H1 (cell line): ENCODE data around the gene IKZF1. TPM values are rescaled to one million over a fixed set of nuclear protein-coding genes. Genes with fewer than 3 reads are reported as not detected.

Experiments
- CTCF ChIA-PET: fragments of 300-600 bp; sonication (Branson Sonifier 250); formaldehyde crosslinking; loops from one replicate; lab custom pipeline; 2021; ENCODE audit not compliant: partially characterized antibody; lab: Charles Lee
- POLR2A ChIA-PET: fragments of 300-600 bp; sonication (Branson Sonifier 250); formaldehyde crosslinking; loops from one replicate; lab custom pipeline; 2021; ENCODE audit warnings: inconsistent platforms; ENCODE audit not compliant: partially characterized antibody; lab: Charles Lee
- DNase-seq, 2 experiments: peaks; one replicate each; pipeline versions ENCODE4 v3.0.0 to v3.0.0-alpha.2; 2010 to 2022; ENCODE audit warnings: low spot score in 2 of 2, low read depth in 1 of 2, mixed read lengths in 1 of 2
- FAIRE-seq: peaks from 2 replicates; lab custom pipeline; 2011; peaks lifted over from hg19 to GRCh38; lab: Jason Lieb, UNC
- H2AFZ ChIP-seq: 2 replicates; pipeline ENCODE4 v1.8.1; 2012; ENCODE audit warnings: low read length, inconsistent platforms
- H2AK5ac ChIP-seq: 2 replicates; pipeline ENCODE4 v1.6.1; 2013; ENCODE audit warnings: low read depth, low read length
- H2BK120ac ChIP-seq: replicated peaks from 2 replicates; pipeline ENCODE3; 2013; ENCODE audit warnings: low read depth, low read length, inconsistent platforms
- H2BK12ac ChIP-seq: 2 replicates; pipeline ENCODE4 v1.6.1; 2013; ENCODE audit warnings: low read depth, low read length
- H2BK15ac ChIP-seq: 2 replicates; pipeline ENCODE4 v1.6.1; 2013; ENCODE audit warnings: low read length
- H2BK20ac ChIP-seq: 2 replicates; pipeline ENCODE4 v1.6.1; 2013; ENCODE audit warnings: low read length
- H2BK5ac ChIP-seq: 2 replicates; pipeline ENCODE4 v1.6.1; 2013; ENCODE audit warnings: low read depth, low read length
- H3K14ac ChIP-seq: 2 replicates; pipeline ENCODE4 v1.6.1; 2013; ENCODE audit warnings: inconsistent platforms; ENCODE audit not compliant: insufficient read length
- H3K18ac ChIP-seq: 2 replicates; pipeline ENCODE4 v1.6.1; 2013; ENCODE audit warnings: low read length; ENCODE audit errors: extremely low read depth
- H3K23ac ChIP-seq: 2 replicates; pipeline ENCODE4 v1.6.1; 2013; ENCODE audit warnings: inconsistent platforms; ENCODE audit not compliant: insufficient read length
- H3K23me2 ChIP-seq: 2 replicates; pipeline ENCODE4 v1.6.1; 2013; ENCODE audit warnings: low read depth, low read length
- H3K27ac ChIP-seq: 2 replicates; pipeline ENCODE4 v1.6.1; 2011; ENCODE audit warnings: low read depth, low read length, inconsistent platforms
- H3K27me3 ChIP-seq, 4 experiments: replicated peaks in 1 of 4; 1 replicate in 1 of 4; 2 replicates in 3 of 4; pipeline versions ENCODE4 v1.6.1 to v1.8.1; 2011 to 2013; ENCODE audit warnings: low read length in 3 of 4, mild to moderate bottlenecking in 3 of 4, inconsistent platforms in 2 of 4, mixed read lengths in 2 of 4, moderate library complexity in 1 of 4; ENCODE audit not compliant: control insufficient read depth in 3 of 4, insufficient read depth in 3 of 4; ENCODE audit errors: extremely low read depth in 1 of 4
- H3K36me3 ChIP-seq, 4 experiments: 2 replicates each; pipeline versions ENCODE4 v1.6.1 to v1.8.1; 2011 to 2013; ENCODE audit warnings: mild to moderate bottlenecking in 4 of 4, low read length in 3 of 4, moderate library complexity in 2 of 4, control low read depth in 1 of 4, inconsistent platforms in 1 of 4; ENCODE audit not compliant: insufficient read depth in 4 of 4, control insufficient read depth in 2 of 4
- H3K4ac ChIP-seq: replicated peaks from 2 replicates; pipeline ENCODE3; 2013; ENCODE audit warnings: low read length, low read depth, mixed read lengths, inconsistent platforms; ENCODE audit not compliant: insufficient read length
- H3K4me1 ChIP-seq, 4 experiments: replicated peaks in 1 of 4; 1 replicate in 1 of 4; 2 replicates in 3 of 4; pipeline versions ENCODE4 v1.6.1 to v1.8.1; 2011 to 2013; ENCODE audit warnings: low read length in 3 of 4, inconsistent platforms in 2 of 4, mixed read lengths in 1 of 4; ENCODE audit not compliant: insufficient read depth in 4 of 4, control insufficient read depth in 3 of 4
- H3K4me2 ChIP-seq, 2 experiments: 2 replicates each; pipeline versions ENCODE4 v1.6.1 to v1.8.1; 2011 to 2013; ENCODE audit warnings: low read depth in 2 of 2, low read length in 2 of 2, control low read depth in 1 of 2, inconsistent platforms in 1 of 2, mild to moderate bottlenecking in 1 of 2; ENCODE audit not compliant: insufficient read depth in 1 of 2
- H3K4me3 ChIP-seq, 4 experiments: fragments of 200-600, 300-600 bp in 1 of 4; sonication (generic), shearing (Covaris generic), sonication (Bioruptor Twin) in 1 of 4; 2 replicates each; pipeline versions ENCODE4 v1.5.1 to v1.8.1; 2011 to 2016; ENCODE audit warnings: low read length in 4 of 4, low read depth in 3 of 4, control low read depth in 2 of 4, inconsistent platforms in 2 of 4, mild to moderate bottlenecking in 2 of 4, mixed read lengths in 1 of 4, moderate library complexity in 1 of 4; ENCODE audit not compliant: insufficient read depth in 2 of 4; ENCODE audit errors: extremely low read depth in 1 of 4
- H3K56ac ChIP-seq: replicated peaks from 2 replicates; pipeline ENCODE3; 2013; ENCODE audit warnings: low read depth, mild to moderate bottlenecking, mixed read lengths, low read length, inconsistent platforms; ENCODE audit not compliant: insufficient read length
- H3K79me1 ChIP-seq: 2 replicates; pipeline ENCODE4 v1.6.1; 2013; ENCODE audit warnings: low read depth, low read length, control low read depth
- H3K79me2 ChIP-seq, 2 experiments: 2 replicates each; pipeline versions ENCODE4 v1.6.1 to v1.8.1; 2012 to 2013; ENCODE audit warnings: low read length in 2 of 2, mild to moderate bottlenecking in 2 of 2, inconsistent platforms in 1 of 2; ENCODE audit not compliant: insufficient read depth in 2 of 2, control insufficient read depth in 1 of 2
- H3K9ac ChIP-seq, 4 experiments: replicated peaks in 1 of 4; 1 replicate in 1 of 4; 2 replicates in 3 of 4; pipeline versions ENCODE4 v1.6.1 to v1.8.1; 2011 to 2013; ENCODE audit warnings: low read depth in 3 of 4, low read length in 3 of 4, control low read depth in 2 of 4, mild to moderate bottlenecking in 2 of 4, moderate library complexity in 2 of 4, inconsistent platforms in 1 of 4; ENCODE audit errors: extremely low read depth in 1 of 4
- H3K9me3 ChIP-seq, 2 experiments: 2 replicates each; pipeline versions ENCODE4 v1.6.1 to v1.8.1; 2012 to 2013; ENCODE audit warnings: mild to moderate bottlenecking in 2 of 2, moderate library complexity in 2 of 2, control low read depth in 1 of 2, inconsistent platforms in 1 of 2, low read depth in 1 of 2, low read length in 1 of 2, mixed read lengths in 1 of 2; ENCODE audit not compliant: insufficient read depth in 2 of 2
- H4K20me1 ChIP-seq, 2 experiments: replicated peaks in 1 of 2; 2 replicates each; pipeline versions ENCODE3 to v1.8.1; 2011 to 2013; ENCODE audit warnings: inconsistent platforms in 2 of 2, low read length in 2 of 2, mild to moderate bottlenecking in 1 of 2; ENCODE audit not compliant: insufficient read depth in 2 of 2, control insufficient read depth in 1 of 2
- H4K5ac ChIP-seq: 2 replicates; pipeline ENCODE4 v1.6.1; 2013; ENCODE audit warnings: low read length, low read depth, mixed read lengths, inconsistent platforms; ENCODE audit not compliant: insufficient read length
- H4K8ac ChIP-seq: 2 replicates; pipeline ENCODE4 v1.8.0; 2013; ENCODE audit warnings: mild to moderate bottlenecking, moderate library complexity, low read length, inconsistent platforms; ENCODE audit not compliant: insufficient read depth; ENCODE audit errors: extremely low read depth
- H4K91ac ChIP-seq: replicated peaks from 2 replicates; pipeline ENCODE3; 2013; ENCODE audit warnings: low read length, mixed read lengths, inconsistent platforms; ENCODE audit not compliant: insufficient read length
- CHD1 ChIP-seq: IDR thresholded peaks from 2 replicates; pipeline ENCODE4 v1.6.1; 2012; ENCODE audit warnings: low read depth, low read length, improper control_type of control experiment
- CTCF ChIP-seq, 3 experiments: IDR thresholded peaks; 1 replicate in 2 of 3; 2 replicates in 1 of 3; pipeline versions ENCODE4 v1.5.1 to v1.6.1; 2011; ENCODE audit warnings: low read length in 3 of 3, mild to moderate bottlenecking in 3 of 3, inconsistent platforms in 2 of 3, low read depth in 1 of 3, moderate library complexity in 1 of 3; ENCODE audit not compliant: insufficient read depth in 1 of 3; ENCODE audit errors: control extremely low read depth in 1 of 3
- KDM1A ChIP-seq: fragments of 200-600, 300-600 bp; sonication (generic); IDR thresholded peaks from 2 replicates; pipeline ENCODE4 v1.7.1; 2016; ENCODE audit warnings: mild to moderate bottlenecking, low read length, borderline replicate concordance
- KDM5A ChIP-seq: fragments of 200-600 bp; IDR thresholded peaks from 2 replicates; pipeline ENCODE4 v1.7.1; 2012; ENCODE audit warnings: mild to moderate bottlenecking, low read length, inconsistent platforms, mixed read lengths
- PHF8 ChIP-seq: fragments of 200-600 bp; sonication (generic); conservative IDR thresholded peaks from 2 replicates; pipeline ENCODE4 v1.7.1; 2012; ENCODE audit warnings: low read depth, mild to moderate bottlenecking, inconsistent platforms, low read length, moderate library complexity
- POLR2AphosphoS5 ChIP-seq: IDR thresholded peaks from 2 replicates; pipeline ENCODE4 v1.6.1; 2011; ENCODE audit warnings: low read depth, low read length
- POU5F1 ChIP-seq: IDR thresholded peaks from 2 replicates; pipeline ENCODE4 v1.6.1; 2011; ENCODE audit warnings: low read depth, mild to moderate bottlenecking, low read length, moderate library complexity
- RXRA ChIP-seq: IDR thresholded peaks from 2 replicates; pipeline ENCODE4 v1.6.1; 2011; ENCODE audit warnings: low read depth, mild to moderate bottlenecking, low read length, moderate library complexity; ENCODE audit not compliant: insufficient read depth
- SP2 ChIP-seq: IDR thresholded peaks from 2 replicates; pipeline ENCODE4 v1.6.1; 2012; ENCODE audit warnings: mild to moderate bottlenecking, low read length, inconsistent platforms
- TCF12 ChIP-seq: IDR thresholded peaks from 2 replicates; pipeline ENCODE4 v1.6.1; 2011; ENCODE audit warnings: low read depth, mild to moderate bottlenecking, low read length
- YY1 ChIP-seq: IDR thresholded peaks from 2 replicates; pipeline ENCODE4 v1.6.1; 2011; ENCODE audit warnings: low read depth, mild to moderate bottlenecking, low read length
- WGBS, 2 experiments: shearing (Covaris generic) in 1 of 2; methylation state at CpG; one replicate each; pipeline versions ENCODE4 v1.1.6 to v1.1.7; 2013 to 2015; ENCODE audit warnings: low lambda C conversion rate in 2 of 2, mixed read lengths in 2 of 2, inconsistent platforms in 1 of 2, low coverage in 1 of 2, missing lambda C conversion rate in 1 of 2; ENCODE audit not compliant: insufficient replicate concordance in 2 of 2, insufficient coverage in 1 of 2, insufficient read length in 1 of 2; ENCODE audit errors: extremely low coverage in 1 of 2, missing lambda C conversion rate in 1 of 2; 5-methylcytosine and 5-hydroxymethylcytosine counted together
- polyA plus RNA-seq, 7 experiments: library from polyadenylated mRNA; depleted of rRNA in 3 of 7; stranded (reverse) in 5 of 7; unstranded in 2 of 7; fragments of >200 nt in 5 of 7; fragments of 200-250 nt in 2 of 7; gene quantifications; 1 replicate in 5 of 7; 2 replicates in 1 of 7; 4 replicates in 1 of 7; pipeline versions ENCODE4 v1.2.1 to v1.2.3, GENCODE V29; 2011 to 2013; ENCODE audit warnings: missing spikeins in 2 of 7, mixed read lengths in 2 of 7
- total RNA-seq: library from RNA; stranded (reverse); fragmentation: NEBNext Ultra II Directional; extraction: Animal tissue kit (Norgen Biotek cat#: 25700); gene quantifications from 2 replicates; pipeline ENCODE4 v1.2.1, GENCODE V29; 2021

The IKZF1 gene
- total and polyA plus RNA-seq, 2 of the 8 experiments (the other 6 are each of a cell fraction or from before 2014, with no cell fraction given): 0.74 to 1.5 TPM

DNA sequence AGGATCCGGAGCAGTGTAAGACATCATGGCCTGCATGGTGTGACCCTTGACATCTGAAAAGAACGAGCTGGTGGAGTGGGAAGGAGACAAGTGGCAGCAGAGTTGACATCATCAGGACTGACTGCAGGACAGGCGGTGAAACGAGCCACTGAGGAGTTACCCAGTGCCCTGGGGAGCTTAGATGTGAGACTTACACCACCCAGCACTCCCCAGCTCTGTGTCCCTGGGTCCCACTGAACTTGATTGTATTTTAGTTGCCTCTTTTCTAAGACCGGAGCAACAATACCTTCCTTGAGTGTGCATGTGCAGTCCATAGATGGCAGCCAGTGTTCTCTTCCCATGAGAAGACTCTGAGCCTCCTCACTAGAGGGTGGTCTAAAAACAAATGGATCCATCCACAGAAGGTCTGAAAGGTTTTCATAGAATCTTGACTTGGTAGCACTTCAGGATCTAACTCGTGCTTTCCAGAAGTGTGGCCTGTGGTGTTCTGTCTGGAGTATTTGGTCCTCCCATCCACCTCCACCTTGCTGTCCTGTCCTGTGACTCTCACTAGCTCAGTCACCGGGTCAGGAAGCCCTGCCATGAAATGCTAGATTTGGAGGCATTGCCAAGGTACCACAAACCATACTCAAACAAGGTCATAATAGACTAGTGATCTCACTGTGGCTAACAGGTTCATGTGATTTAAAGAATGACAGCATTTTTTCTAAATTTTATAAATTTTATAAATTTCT, 59.0 kb downstream of the IKZF1 start:
- Histone ChIP-seq H3K14ac (no peak overlapping the region), H3K9ac (no peak overlapping the region), H3K23me2 (no peaks in the 10 kb centered on the region), H3K56ac (no peak overlapping the region), H3K4me1 (no peaks in the 10 kb centered on the region), H2AK5ac (no peak overlapping the region), H3K27me3 (no peaks in the 10 kb centered on the region), H4K5ac (no peak overlapping the region), H3K36me3 (no peaks in the 10 kb centered on the region), H3K18ac (no peak overlapping the region), H3K27ac (no peak overlapping the region), H2BK120ac (no peak overlapping the region), H2BK12ac (peak overlapping the region; percentile 19; the same call in 1 of the 2 replicates), H4K8ac (no peak overlapping the region), H2BK15ac (no peak overlapping the region), H3K79me1 (no peaks in the 10 kb centered on the region), H2BK5ac (peak overlapping the region; percentile 31; the same call in 1 of the 2 replicates), H4K91ac (peak overlapping the region; percentile 67), H3K4ac (no peak overlapping the region), H3K79me2 (no peaks in the 10 kb centered on the region), H3K4me3 (no peak overlapping the region), H2AFZ (no peak overlapping the region), H3K23ac (no peak overlapping the region), H2BK20ac (0 out of 2 replicates have a peak overlapping the region, but pooled peaks have one; percentile 34), H4K20me1 (no peaks in the 10 kb centered on the region), H3K9me3 (no peaks in the 10 kb centered on the region), H3K4me2 (no peak overlapping the region)
- WGBS, 2 experiments: 96% methylated on average over 7 of the region's 7 CpGs; no CpG with 5 or more reads in 1 of the 2 experiments
- ChIA-PET CTCF (interaction anchor here (1.3 to 1.7 kb wide), 4 partner anchors 14 to 221 kb away, joined by 4 to 7 read pairs (median 4); no protein-coding TSS in a partner anchor), POLR2A (no interaction called here)
- DNase-seq (no peak), FAIRE-seq (no peak)
- no peak for TF ChIP-seq YY1
- TF ChIP-seq PHF8: no peak
- no peak for TF ChIP-seq POU5F1
- no peak for TF ChIP-seq SP2
- no peak for TF ChIP-seq RXRA
- no peak for TF ChIP-seq POLR2AphosphoS5
- TF ChIP-seq KDM1A: no peak
- no peak for TF ChIP-seq CHD1
- no peak for TF ChIP-seq CTCF (IDR thresholded peaks at IDR 0.05; ENCODE audit: control extremely low read depth in 1 of 3, insufficient read depth in 1 of 3, low read depth in 1 of 3, low read length in 3 of 3)
- TF ChIP-seq KDM5A: no peak
- no peak for TF ChIP-seq TCF12
